HG03139 (cell line): Measurements from ENCODE around the gene ITPR1.
A peak's percentile ranks its signal among the peaks of the same experiment; 100 is the strongest.
"Not testable (repeated sequence)": the region's sequence is repeated elsewhere in the genome, so short reads cannot be mapped to it uniquely, and the experiment has no call there.

ENCODE experiments used
- ATAC-seq: cut with Tn5 transposase; IDR thresholded peaks from one replicate; pipeline ENCODE4 v1.9.1; 2021; ENCODE audit not compliant: unreplicated experiment

ITPR1 gene

GRCh38 chr3:4493014-4493940, at the start of gene ITPR1:
Gene ITPR1, plus strand, starts transcription at chr3:4493348. Its CDS starts 23,144 bp downstream, at chr3:4516492.
- ATAC-seq: peak; percentile 94

GRCh38 chr3:4447295-4447999, 45.7 kb upstream of the ITPR1 start:
- no peak for ATAC-seq

GRCh38 chr3:4448187-4448586, 45.0 kb upstream of the ITPR1 start:
- ATAC-seq: no peak

DNA sequence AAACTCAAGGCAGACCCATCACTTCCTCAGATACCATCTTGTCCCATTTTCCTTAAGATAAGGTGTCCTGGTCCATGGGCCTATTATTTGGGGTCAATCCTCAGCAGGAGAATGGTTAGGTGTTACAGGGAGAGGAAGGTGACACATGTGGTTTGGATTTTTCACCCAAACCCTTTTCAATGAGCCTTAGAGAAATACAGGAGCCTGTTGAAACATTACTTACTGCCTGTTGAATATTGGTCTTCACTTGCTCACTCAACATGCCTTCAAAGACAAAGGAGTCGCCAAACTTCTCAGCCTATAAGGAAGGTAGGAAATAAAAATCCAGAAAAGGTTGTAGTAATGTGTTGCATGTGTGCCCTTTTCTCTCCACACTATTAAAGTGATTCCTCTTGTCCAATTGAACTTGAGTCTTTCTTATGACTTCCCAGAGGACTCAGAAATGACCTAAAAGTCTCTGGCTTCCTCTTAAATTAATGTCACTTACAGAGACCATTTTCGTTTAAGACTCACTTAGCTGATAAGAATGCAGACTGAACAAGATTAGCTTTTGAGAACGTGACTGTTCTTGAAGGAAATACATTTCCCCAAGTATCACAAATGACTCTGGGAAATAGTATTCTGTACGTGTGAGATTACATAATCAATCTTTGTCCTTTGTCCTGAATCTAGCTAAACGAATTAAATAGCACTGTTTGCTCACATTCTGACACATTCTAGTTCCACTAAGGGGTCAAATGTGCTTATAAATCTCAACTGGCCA, 43.9 kb upstream of the ITPR1 start:
- no peak for ATAC-seq

DNA sequence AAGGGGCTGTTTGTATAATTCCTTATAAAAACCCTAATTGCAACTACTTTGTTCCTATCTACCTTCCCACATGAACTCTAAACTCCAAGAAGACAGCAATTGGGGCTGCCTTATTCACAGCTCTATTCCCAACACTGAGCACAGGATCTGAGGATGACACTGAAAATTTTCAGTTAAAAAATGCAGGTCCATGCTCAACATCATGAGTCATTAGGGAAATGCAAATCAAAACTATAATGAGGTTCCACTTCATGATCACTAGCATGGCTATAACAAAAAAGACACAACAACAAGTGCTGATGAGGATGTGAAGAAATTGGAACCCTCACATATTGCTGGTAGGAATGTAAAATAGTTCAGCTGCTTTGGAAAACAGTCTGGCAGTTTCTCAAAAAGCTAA, 39.0 kb upstream of the ITPR1 start:
- ATAC-seq: no peak

- ATAC-seq: not testable (repeated sequence)
Measured at GRCh38 chr3:4456780-4457179, 36.4 kb upstream of the ITPR1 start.

DNA sequence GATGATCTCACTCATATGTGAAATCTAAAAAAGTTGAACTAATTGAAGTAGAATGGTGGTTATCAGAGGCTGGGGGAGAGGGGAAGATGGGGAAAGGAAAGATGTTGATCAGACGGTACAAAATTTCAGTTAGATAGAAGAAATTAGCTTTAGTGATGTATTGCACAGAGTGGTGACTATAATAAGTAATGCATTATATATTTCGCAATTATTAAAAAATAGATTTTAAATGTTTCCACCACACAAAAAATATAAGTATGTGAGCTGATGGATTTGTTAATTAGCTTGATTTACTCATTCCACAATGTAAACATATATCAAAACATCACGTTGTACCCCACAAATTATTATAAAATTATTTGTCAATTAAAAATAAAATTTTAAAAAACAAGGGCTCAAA, 34.2 kb upstream of the ITPR1 start:
- no peak for ATAC-seq

- ATAC-seq: no peak
Measured at GRCh38 chr3:4460334-4460733, 32.8 kb upstream of the ITPR1 start.

DNA sequence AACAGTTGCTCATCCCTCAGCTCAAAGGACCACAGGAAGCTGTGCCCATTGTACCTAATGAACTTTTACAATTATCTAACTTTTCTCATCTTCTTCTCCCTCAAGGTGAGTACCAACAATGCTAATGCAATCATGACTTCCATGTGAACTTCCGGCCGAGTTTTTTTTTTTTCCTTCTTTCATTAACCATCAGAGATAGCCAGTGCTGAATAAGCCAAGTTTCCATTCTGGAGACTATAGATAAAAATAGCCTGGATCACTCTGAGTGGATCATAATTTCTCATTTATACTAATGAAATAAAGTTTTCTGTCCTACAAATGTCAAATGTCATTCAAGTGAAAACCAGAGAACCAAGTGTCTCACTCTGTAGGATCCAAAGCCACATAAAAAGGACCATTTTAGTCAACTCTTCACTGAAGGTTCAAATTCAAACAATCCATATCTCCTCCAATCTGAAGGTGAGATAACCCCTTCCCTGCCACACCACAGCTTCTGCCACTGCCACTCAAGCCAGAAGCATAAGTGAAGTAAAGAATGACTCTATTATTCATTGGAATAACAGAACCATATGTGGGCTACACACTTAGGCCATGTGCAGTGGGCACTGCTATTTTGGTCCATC, 31.6 kb upstream of the ITPR1 start:
- no peak for ATAC-seq

- no peak for ATAC-seq
Measured at GRCh38 chr3:4462369-4463040, 30.6 kb upstream of the ITPR1 start.

DNA sequence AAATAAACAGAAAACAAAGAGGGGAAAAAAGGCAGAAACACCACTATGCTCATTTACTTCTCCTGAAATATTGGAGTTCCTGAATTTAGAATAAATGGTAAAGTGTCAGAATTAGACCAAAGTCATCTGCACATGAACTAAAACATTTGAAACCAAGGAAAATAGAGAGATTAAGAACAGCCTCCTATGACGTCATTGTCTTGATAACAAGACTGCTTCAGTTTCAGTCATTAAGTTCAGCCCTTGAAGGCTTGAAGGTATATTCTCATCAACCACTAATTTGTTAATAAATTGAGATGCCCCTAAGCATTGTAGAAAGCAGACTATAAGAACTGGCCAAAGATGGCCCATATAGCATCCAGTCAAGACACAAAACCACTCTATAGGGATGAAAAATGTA, 28.6 kb upstream of the ITPR1 start:
- no peak for ATAC-seq

GRCh38 chr3:4466741-4467521, 26.2 kb upstream of the ITPR1 start, which contains the start of gene SUMF1:
Gene SUMF1, minus strand, starts transcription at chr3:4467269. Its CDS starts 24 bp downstream, at chr3:4467245.
- peak; percentile 99 for ATAC-seq

DNA sequence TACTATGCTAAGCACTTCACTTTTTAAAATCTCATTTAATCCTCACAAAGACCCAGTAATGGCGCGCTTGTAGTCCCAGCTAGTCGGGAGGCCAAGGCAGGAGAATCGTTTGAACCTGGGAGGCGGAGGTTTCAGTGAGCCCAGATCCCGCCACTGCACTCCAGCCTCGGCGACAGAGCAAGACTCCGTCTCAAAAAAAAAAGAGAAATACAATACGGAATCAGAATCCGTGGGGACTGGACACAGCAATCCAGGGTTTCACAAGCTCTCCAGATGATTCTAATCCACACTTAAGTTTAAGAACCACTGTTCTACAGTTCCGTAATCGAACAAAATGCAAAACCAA, 25.7 kb upstream of the ITPR1 start:
- ATAC-seq: no peak

DNA sequence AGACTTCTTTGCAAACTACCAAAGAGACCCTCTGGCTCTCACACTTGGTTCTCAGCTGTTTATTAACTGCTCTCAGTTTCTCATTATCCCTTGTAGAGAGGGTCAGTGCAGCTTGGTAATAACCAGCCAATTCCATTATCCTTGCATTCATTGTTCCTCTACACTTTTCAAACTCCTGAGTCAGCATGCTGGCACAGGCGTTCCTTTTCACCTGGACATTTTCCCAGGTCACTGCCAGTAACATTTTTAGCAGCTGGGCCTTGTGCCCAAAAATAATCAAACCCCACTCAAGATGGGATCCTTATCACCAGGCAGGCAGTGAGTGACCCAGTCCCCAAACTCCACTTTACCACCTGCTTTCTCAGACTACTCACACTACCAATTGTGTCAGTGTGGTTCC, 21.2 kb upstream of the ITPR1 start:
- no peak for ATAC-seq

DNA sequence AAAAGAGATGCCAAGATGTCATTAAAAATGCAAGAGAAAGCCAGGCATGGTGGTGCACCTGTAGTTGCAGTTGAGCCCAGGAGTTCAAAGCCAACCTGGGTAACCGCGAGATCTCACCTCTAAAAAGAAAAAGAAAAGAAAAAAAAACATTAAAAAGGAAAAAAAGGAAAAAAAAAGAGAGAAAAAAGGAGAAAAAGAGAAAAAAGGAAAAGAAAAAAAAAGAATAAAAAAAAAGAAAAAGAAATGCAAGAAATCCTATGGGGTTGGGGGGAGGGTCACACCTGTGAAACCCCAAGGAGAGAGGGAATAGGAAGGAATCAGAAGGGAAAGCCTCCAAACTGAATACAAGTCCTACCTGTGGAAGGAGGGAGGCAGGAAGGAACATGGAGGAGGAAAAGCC, 20.8 kb upstream of the ITPR1 start:
- ATAC-seq: no peak

DNA sequence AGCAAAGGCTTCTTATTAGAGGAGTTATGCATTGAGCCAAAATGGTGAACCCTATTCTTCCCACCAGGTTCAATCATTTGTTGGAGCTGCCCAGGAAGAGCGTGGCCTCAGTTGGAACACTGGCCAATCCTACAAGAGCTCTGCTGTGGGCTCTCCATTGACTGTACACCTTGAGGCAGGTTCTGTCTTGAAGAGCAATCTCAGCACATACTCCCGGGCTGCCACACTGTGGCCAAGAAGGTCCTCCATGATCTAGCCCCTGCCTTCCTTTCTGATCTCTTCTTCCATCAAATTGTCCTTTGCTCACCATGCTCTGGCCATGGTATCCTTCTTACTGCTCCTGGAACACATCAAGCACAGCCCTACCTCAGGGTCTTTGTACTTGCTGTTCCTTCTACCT, 20.4 kb upstream of the ITPR1 start:
- ATAC-seq: no peak

DNA sequence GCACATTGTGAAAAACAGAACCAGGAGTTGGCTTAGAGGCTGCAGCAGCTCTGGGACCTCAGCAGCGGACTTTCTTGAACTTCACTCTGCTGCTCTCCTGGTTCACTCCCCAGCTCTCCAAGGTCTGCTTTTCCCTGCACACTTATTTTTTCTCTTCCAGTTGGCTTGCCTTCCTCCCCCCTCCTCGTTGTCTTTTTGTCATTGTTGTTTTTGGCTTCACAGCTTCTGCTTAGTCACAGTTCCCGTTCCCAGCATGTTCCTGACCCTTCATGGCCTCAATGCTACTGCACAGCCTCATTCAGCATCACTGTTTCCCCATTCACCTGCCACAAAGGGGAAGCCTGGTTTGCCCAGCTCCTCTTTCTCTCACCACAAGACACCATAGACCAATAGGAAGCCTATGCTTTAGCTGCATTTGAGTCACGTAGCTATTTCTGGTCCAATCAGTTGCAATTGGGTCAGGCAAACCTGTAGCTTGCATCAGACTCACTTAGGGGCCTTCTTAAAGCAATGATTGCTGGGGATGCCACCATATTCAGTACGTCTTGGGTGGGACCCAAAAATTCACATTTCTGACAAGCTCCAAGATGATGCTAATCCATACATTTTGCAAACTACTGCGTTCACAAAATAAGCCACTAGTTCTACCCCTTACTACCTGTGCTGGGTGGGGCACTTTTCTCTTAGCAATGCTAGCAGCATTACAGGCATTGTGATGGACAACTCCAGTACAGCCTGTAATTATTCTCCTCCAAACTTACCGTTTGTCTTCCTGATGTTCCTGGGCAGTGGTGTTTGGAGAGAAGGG, 18.3 kb upstream of the ITPR1 start:
- peak; percentile 49 for ATAC-seq

DNA sequence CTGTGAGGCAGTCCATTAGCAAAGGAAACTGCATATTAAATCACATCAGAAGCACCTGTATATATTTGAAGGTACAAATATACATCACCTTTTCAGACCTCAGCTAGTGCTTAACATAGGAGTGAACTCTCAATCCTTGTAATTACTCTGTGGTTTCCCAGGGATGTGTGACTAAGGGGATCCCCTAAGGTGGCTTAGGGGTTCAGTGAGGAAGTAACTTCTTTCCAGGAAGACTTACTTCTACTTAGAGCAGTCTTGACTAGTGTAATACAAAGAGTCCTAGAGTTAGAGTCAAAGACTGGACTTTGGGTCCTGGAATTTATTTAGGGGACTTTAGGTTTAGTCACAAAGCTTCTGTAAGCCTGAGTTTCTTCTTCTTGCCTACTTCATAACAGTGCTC, 17.3 kb upstream of the ITPR1 start:
- ATAC-seq: no peak

DNA sequence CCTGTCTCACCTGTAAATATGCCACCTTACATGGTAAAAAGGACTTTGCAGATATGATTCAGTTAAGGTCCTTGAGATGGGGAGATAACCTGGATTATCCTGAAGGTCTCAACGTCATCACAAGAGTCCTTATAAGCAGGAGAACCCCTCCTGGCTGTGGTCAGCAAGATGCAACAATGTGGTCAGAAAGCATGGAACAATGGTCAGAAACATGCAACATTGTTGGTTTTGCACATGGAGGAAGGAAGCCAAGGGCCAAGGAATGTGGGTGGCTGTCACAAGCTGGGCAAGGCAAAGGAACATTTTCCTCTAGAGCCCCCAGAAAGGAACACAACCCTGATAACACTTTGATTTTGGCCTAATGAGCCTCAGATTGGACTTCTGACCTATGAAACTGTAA, 16.7 kb upstream of the ITPR1 start:
- ATAC-seq: no peak
